Stimulated activated CD8-positive, alpha-beta memory T cell treated with anti-CD3 and anti-CD28 coated beads, Interleukin-12 subunit alpha, Interleukin-12 subunit beta, amount 100 ng/mL, for 1 hour (primary cell): ENCODE data around the gene KIAA1755.
"Not testable (repeated sequence)": the region's sequence is repeated elsewhere in the genome, so short reads cannot be mapped to it uniquely, and the experiment has no call there.

ENCODE experiments used
- DNase-seq: peaks from one replicate; pipeline ENCODE4 v3.0.0-alpha.2; 2020; ENCODE audit warnings: low read depth

Gene KIAA1755

GRCh38 chr20:38290829-38291814 lies 30.6 kb upstream of the KIAA1755 start:
- DNase-seq, result no peak

DNA sequence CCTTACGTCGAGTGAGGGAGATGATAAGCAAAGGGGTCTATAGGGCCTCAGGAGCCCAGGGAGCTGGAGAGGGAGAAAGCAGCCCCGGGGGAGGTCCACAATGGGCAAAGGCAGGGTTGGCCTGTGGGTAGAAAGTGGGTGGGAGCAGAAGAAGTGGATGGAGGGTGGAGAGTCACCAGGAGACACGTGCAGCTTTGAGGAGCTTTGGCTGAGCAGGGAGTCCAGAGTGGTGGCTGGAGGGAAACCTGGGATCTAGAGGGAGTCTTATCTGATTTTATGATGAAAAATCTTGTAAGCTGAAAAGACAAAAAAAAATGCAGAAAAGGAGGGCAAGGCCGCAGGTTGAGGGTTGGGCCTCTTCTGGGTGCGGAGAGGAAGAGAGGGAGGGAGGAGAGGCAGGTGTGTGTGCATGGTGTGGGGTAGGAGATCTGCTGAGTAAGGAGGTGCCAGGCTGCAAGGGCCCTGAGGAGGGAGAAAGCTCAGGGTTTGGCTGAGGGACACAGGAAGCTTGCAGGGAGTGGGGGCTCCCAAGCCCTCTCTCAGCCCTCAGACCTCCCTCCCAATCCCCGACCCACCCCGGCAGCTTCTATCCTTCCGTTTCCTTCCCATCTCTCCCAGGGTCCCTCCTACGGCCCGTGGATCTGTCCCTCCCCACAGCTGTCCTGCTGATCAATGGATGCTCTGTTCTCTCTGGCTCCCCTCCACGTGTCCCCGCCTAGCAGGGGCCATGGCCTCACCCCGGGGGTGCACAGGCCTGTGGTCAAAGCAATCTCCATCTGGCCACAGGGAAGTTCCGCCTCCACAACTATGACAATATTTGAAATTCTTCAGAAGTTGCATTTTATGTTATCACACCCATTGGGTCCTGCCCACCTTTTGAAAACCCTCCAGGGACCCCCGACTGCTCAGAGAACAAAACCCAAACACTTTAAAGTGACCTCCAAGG lies 26.3 kb upstream of the KIAA1755 start:
- no peak for DNase-seq

GRCh38 chr20:38284893-38285444 lies 24.4 kb upstream of the KIAA1755 start:
- no peak for DNase-seq

DNA sequence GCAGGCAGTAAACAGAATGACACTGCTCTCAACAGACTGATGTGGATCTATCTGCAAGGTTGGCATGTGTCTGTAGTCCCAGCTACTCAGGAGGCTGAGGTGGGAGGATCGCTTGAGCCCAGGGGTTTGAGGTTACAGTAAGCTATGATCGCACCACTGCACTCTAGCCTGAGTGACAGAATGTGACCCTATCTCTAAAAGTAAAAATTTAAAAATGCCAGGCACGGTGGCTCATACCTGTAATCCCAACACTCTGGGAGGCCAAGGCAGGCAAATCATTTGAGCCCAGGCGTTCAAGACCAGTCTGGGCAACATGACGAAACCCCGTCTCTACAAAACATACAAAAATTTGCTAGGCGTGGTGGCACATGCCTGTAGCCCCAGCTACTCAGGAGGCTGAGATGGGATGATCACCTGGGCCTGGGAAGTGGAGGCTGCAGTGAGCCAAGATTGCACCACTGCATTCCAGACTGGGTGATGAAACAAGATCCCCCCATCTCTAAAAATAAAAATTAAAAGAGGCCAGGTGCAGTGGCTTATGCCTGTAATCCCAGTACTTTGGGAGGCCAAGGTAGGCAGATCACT lies 23.6 kb upstream of the KIAA1755 start:
- not testable (repeated sequence) for DNase-seq

DNA sequence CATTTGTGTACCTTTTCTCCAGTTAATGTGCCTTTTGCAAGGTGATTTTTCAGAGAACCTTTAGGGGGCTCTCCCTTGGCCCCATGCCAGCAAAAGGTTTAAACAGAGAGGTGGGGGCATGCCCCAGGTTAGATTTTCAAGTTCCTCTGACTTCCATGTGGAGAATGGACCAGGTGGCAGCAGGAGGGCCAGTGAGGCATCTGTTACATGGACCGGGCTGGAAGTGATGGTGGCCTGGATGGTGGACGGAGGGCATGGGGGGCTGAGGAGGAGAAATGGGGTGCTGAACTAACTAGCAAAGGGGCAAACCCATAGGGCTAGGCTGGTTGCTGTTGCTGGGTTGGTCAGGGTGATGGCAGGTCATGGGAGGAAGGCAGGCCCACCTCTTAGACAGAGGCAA lies 22.7 kb upstream of the KIAA1755 start:
- DNase-seq, result no peak

- not testable (repeated sequence) for DNase-seq
These were observed 20.8 kb upstream of the KIAA1755 start for GRCh38 chr20:38281176-38281915.

DNA sequence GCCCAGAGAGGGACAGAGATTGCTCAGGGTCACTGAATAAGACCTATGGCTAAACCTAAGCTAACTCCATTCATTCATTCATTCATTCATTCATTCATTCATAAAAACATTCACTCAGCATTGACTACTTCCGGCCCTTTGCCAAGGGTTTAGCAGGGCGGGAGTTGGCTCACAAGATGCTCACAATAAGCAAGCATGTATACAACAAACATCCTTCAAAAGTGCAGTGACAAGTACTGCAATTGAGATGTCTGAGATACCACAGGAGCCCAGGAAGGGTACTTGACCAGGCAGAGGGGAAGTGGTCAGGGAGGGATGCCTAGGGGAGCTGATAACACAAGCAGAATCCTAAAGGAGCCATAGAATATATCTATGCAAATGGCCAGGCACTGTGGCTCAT lies 18.2 kb upstream of the KIAA1755 start:
- DNase-seq, result no peak

DNA sequence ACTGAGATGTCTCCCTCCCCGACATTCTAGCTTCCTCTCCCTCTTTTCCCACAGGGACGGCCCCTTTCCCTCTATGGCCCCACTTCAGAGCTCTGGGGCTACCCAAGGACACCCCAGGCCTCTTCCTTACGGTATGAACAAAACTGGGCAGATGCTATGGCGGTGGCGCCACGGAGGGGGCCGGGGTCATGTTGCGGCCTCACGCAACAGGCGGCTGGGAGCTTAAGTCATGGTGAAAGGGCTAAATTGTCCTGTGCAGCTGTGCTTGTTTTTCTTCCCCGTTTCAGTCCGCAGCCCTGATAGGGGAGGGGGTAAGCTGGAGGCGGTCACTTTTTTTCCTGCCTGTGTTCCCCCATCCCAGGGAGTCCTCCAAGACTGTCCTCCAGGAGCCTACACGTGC lies 17.6 kb upstream of the KIAA1755 start:
- no peak for DNase-seq

- no peak for DNase-seq
These were observed 17.2 kb upstream of the KIAA1755 start for GRCh38 chr20:38277691-38278090.

GRCh38 chr20:38277285-38277684 lies 16.8 kb upstream of the KIAA1755 start:
- DNase-seq, result no peak

DNA sequence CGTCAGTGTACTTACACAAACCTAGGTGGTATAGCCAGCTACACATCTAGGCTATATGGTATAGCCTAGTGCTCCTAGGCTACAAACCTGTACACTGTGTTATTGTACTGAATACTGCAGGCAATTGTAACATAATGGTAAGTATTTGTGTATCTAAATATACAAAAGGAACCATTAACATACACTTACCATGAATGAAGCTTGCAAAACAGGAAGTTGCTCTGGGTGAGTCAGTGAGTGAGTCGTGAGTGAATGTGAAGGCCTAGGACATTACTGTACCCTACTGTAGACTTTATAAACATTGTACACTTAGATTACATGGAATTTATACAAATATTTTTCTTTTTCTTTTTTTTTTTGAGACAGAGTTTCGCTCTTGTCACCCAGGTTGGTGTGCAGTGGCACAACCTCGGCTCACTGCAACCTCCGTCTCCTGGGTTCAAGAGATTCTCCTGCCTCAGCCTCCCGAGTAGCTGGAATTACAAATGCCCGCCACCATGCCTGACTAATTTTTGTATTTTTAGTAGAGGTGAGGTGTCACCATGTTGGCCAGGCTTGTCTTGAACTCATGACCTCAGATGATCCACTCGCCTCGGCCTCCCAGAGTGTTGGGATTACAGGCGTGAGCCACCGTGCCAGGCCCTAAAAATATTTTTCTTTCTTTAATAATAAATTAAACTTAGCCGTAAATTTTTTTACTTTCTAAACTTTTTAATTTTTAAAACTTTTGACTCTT lies 15.4 kb upstream of the KIAA1755 start:
- no peak for DNase-seq

- no peak for DNase-seq
These were observed 12.4 kb upstream of the KIAA1755 start for GRCh38 chr20:38272961-38273360.

DNA sequence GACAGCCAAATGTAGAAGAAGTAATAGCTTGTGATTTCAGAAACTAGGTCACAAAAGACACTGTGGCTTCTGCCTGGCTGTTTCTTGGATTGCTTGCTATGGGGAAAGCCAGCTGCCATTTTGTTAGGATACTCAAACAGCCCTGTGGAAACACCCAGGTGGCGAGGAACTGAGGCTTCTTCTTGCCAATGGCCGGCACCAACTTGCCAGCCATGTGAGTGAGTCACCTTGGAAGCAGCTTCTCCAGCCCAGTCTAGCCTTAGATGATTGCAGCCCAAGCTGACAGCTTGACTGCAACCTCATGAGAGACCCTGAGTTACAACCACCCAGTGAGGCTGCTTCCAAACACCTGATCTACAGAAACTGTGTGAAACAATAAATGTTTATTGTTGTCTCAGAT lies 11.9 kb upstream of the KIAA1755 start:
- no peak for DNase-seq

- no peak for DNase-seq
These were observed 11.1 kb upstream of the KIAA1755 start for GRCh38 chr20:38271608-38272120.

DNA sequence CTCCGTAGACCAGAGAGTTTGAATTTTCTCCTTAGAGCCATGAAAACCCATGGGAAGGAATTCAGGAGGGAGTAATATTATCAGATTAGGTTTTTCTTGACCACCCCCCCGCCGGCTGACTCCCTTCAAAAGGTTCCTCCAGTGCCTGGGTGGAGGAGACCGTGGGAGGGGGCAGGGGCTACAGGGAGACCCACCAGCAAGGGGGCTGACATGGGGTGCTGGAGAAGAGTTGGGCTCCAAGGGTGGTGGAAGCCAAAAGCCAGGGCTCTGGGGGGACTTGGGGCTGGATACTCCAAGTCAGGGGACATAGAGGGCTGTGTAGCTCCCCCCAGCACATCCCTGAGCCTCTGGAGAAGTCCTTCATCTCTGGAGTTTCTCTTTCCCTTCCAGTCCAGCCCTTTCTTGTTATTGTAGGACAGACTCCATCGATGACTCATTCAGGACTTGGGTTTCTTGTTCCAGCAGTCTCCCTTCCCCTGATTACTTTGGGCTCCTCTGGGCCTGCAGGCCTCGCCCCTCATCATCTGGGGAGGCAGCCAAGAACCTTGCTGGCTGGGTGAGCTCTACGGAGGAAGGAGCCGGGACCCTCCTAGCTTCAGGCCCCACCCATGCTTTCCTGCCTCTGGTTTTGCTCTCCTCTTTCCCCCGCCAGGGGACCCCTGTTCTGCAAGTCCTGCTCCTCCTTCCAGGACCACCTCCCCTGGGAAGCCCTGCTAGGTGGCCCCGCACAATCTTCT lies 10.5 kb upstream of the KIAA1755 start:
- no peak for DNase-seq

DNA sequence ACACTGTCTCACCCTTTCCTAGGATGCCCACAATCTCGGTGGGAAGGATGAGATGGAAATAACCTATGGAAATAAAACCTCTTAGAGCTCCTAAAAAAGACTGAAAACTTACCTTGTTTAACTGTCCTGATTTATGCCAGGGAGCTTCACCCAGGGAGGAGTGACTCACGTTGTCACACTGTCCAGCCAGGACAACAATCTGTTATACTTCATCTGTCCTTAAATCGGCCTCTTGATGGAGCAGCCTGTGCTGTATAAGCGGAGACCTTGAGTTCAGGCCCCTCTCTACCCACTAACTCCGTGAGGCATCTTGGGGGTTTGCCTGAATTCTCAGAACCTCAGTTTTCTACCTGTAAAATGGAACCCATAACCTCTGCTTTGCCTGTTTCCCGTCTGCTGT lies 9.2 kb upstream of the KIAA1755 start:
- no peak for DNase-seq

DNA sequence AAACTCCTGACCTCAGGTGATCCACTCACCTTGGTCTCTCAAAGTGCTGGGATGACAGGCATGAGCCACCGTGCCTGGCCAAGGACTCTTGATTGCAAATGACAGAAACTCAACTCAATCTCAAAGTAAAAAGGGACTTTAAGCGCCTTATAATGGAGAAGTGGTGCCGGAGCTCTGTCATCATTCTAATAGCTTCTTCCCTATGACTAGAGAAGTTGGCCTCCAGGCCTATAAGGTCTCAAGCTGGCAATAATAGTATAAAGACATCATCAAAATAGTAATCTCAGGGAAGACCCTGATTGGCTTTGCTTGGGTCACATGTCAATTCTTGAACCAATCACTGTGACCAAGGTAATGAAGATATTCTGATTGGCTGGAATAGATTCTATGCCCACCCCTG lies 8.5 kb upstream of the KIAA1755 start:
- DNase-seq, result no peak

DNA sequence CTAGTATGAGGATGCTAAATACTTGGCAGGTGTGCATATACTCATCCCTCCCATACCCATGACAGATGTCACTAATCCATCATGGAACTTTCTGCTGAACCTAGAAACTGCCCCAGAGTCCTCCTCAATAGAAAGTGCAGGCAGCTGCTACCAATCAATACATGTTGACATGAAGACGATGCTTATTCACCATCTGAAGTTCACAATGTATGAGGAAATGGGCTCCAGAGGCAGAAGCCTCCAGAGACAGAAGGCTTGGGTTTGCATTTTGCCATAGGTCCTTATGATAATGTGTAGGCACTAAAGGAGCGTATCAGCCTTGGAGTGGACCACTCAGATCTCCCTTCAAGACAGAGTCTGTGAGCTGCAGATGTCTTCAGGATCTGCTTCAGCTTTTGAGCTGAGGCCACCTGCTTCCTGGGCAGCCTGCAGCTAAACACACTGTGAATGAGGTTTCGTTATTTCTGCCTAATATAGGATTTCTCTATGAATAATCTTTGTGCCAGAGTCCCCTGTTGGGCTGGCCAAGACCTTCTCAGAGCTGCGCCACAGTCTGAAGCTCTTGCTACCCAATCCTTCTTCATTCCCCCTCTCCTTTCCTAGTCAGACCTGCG lies 7.5 kb upstream of the KIAA1755 start:
- no peak for DNase-seq

GRCh38 chr20:38267296-38267695 lies 6.8 kb upstream of the KIAA1755 start:
- no peak for DNase-seq
